Measurements from ENCODE around the gene KRT16.
"Not testable (repeated sequence)": the region's sequence is repeated elsewhere in the genome, so short reads cannot be mapped to it uniquely, and the experiment has no call there.

Gene KRT16

DNA sequence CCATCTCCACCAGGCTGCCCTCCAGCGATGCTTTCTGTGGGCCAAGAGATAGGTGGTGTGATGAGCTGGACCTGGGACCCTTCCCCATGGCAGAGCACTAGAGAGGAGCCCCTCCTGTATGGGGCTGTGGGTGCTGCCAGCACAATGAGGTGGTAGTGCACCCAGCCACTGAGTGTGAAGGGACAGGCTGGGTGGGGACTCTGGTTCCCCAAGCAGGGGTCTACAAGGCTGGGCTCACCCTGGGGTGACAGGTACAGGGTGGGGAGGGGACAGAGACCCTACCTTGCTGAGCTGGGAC, 15.5 kb upstream of the KRT16 start:
- not testable (repeated sequence) for DNase-seq (ENCODE audit: low spot score)

DNA sequence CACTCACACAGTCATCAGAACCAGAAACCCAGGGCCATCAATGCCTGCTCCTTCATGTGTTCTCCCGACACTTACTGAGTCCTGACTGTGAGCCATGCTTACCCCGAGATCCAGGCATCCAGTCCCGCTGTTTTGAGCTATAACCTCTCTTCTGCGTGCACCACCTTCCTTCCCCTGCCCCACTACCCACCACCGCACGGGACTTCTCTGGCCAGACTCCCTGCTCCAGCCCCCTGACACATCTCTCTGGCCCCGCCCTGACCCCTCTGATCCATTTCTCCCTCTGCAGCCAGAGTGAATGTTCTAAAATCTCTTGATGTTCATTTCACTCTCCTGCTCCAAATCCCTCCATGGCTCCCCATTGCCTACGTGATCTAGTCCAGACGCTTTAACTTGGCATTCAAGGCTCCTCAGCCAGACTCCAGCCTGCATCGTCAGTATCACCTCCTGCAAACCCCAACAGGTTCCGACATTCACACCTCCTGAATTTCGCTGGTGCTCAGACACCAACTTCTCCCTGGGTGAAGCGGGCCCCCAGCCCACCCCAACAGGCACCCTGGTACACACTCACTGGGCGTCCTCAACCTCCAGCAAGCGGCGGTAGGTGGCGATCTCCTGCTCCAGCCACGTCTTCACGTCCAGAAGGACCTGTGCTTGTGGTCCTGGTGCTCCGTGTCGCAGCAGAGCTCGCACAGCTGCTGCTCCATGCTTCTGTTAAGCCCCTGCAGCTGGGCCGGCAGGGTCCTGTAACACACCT, 14.9 kb upstream of the KRT16 start:
- no peak for DNase-seq (ENCODE audit: low spot score)

DNA sequence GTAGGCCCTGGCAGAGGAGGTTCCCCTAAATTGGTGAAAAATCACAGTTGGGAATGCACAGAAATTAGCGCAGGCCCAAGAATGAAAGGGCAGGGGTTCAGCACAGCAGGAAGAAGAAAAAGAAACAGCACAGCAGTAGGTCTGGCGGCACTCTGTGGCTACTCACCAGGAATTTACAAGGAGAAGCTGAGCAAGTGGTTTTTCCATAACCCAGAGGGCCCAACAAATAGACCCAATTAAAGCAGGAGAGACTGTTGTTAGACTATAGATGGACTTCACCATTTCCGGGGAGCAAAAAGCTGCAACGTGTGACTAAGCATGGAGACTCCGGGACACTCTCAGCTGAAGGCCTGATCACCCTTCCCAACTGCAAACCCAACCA, 14.3 kb upstream of the KRT16 start:
- not testable (repeated sequence) for DNase-seq (ENCODE audit: low spot score)

DNA sequence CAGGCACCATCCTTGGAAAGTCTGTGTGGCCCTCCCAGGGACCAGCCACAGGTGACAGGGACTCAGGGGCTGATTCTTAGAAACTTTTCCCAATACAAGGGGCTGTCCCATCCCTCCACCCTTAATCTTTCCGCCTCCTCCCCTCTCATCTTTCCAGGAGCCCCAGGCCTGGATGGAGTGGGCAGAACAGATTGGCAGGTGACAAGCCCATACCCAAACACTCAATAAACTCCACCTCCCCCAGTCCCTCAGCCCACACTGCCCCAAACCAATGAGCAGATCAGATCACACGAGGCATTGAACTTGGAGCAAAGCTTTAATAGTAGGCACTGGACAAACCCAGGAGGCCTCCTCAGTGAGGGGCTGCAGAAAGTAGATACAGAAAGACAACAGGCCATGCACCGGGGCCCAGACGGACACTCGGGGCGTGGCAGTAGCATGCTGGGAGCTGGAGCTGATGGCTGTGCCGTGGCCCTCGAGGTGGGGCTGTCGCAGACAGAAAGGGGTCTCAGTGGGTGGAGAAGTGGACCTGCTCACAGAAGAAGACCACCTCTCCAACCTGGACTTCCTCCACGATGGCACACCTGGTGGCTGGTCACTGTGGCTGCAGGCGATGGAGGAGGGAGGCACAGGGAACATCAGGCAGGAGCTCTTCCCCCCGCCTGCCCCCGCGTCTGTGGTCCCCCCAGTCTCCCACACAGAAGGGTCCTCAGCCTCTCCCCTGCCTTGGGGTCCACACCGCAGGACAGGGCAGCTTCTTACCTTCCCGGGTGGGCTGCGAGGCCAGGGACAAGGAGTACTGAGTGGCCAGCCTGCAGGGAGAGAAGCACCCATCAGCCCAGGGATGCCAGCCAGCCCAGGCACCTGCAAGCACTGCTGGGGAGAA, 13.7 kb upstream of the KRT16 start:
- DNase-seq (ENCODE audit: low spot score): not testable (repeated sequence)

DNA sequence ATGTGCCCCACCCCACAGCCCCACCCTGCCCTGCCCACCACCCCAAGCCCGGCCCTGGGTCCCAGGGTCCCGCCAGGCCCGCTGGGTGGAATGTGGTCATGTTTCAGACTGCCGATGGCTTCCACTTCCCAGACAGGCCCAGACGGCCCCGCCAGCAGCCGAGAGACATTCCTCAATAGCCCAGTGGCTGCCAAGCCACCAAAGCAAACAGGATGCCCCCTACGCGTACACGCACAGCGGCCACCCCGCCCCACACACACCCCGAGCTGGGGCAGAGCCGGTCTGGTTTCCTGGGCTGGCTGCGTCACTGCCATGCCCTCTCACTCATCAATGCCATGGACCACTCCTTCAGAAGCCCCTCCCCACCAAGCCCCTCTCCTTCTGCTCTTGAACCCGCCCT, 13.0 kb upstream of the KRT16 start:
- DNase-seq (ENCODE audit: low spot score): no peak

DNA sequence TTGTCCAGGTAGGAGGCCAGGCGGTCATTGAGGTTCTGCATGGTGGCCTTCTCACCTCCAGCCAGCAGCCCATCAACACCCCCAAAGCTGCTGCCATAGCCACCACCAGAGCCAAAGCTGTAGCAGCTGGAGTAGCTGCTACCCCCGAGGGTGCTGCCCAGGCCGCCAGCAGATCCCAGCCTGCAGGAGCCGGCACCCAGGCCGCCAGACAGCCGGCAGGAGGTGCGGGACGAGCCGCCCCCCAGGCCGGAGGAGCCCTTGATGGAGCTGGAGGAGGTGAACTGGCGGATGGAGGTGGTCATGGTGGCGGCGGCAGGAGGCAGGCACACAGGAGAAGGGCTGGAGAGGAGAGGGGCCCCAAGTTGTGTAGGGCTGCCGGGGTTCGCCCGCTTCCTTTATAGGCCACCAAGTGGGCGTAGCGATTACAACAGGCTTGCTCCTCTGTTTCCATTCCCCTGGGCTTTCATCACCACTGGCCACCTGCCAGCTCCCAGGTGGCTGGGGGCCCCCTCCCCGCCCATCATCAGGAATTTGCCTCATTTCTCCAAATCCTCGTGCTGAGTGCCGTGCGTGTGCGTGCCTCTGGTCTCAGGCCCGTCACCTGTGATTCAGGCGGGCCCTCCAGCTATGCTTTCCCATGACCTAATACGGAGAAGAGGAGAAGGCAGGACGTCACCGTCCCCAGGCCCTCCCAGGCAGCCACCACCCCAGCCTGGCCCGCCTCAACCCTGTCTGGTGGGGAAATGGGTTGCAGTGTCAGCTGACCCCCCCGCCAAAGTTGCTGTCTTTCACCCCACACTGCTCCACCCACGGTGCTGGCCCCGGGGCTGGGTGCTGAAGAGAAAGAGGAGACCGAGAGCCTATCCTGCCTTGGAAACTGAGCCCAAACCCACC, 11.9 kb upstream of the KRT16 start, which contains the start of gene KRT17:
Gene KRT17 (minus strand): TSS at position 368 of the 894 bp plus-strand sequence. CDS start 66 bp downstream, at position 302.
- no peak for DNase-seq (ENCODE audit: low spot score)

- not testable (repeated sequence) for DNase-seq (ENCODE audit: low spot score)
Measured at GRCh38 chr17:41623184-41623861, 10.8 kb upstream of the KRT16 start.

DNA sequence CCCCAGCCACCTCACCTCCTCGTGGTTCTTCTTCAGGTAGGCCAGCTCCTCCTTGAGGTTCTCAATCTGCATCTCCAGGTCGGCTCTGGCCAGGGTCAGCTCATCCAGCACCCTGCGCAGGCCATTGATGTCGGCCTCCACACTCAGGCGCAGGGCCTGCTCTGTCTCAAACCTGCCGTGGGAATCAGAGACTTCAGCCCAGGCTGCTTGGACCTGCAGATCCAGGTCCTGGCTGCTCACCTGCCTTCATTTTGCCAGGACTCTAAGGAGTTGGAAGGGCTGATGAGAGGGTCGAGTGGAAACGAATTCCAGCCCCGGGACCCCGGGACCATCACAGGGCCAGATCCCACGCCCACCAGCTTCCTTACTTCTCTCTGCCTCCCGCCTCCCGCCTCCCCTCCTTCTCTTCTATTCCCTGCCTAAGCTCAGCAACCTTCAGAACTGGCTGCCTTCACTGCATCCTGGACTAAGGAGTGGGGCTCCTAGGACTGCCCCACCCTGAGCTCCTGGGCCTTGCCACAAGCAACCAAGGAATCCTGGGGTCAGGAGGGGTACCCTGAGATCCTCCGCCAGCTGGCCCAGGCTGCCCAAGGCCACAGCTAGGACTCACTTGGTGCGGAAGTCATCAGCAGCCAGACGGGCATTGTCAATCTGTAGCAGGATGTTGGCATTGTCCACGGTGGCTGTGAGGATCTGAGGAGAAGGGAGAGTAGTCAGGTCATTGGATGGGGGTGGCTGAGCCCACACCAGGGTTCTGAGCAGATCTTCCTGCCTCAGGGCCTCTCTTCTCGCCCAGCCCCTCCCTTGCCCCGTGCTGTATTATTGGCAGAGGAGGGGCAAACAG, 10.0 kb upstream of the KRT16 start:
- not testable (repeated sequence) for DNase-seq (ENCODE audit: low spot score)

DNA sequence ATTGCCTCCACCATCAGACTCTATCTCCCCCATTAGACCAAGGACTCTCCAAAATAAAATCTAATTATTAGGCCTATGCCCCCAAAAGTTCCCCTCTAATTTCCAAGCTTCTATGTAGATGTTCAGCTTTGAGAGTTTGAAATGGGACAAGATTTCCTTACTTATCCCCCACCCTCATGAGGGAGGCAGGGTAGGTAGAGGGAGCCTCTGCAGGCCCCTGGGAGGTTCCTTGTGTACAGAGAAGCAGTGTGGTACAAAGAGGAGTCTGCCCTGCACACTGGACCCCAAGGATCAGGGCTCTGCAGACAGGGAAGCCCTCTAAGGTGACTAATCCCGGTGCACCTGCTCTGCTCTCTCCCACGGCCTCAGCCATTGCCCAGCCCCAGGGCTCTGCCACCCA, 9.3 kb upstream of the KRT16 start:
- no peak for DNase-seq (ENCODE audit: low spot score)

DNA sequence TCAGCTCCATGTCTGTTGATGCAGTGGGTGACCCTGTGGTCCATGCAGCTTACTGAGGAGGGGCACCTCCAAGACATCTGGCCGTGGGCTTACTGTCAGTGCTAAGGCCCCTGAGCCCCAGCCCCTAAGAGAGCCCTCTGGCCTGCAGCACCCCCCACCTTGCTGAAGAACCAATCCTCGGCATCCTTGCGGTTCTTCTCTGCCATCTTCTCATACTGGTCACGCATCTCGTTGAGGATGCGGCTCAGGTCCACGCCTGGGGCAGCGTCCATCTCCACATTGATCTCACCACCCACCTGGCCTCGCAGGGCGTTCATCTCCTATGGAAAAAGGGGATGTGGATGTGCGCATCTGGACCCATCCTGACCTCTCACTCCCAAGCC, 8.9 kb upstream of the KRT16 start:
- DNase-seq (ENCODE audit: low spot score): not testable (repeated sequence)

DNA sequence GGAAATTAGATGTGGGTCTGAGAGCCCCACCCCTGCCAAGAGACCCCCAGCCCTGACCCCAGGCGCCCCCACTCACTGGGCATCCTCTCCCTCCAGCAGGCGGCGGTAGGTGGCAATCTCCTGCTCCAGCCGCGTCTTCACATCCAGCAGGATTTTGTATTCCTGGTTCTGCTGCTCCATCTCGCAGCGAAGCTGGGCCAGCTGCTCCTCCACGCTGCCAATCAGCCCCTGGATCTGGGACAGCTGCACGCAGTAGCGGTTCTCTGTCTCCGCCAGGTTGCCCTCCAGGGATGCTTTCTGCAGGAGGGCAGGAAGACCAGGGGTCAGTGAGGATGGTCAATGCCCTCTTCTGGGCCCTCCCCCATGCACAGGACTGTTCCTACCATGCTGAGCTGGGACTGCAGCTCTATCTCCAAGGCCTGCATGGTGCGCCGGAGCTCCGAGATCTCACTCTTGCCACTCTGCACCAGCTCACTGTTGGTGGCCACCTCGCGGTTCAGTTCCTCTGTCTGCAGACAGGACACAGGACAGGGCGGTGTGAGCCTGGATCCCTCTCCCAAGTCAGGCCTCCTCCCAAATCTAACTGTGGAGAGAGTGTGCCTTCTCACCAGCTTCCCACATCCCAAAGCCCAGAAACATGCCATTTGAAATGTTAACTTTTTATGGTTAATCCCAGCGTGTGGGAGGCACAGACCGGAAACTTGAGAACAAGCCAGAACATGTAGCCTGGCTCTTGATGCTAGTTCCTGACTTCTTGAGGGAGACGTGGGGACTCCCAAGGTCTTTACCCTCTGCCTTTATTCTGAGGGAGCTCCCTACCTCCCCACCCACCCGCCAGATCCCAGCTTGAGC, 8.2 kb upstream of the KRT16 start:
- no peak for DNase-seq (ENCODE audit: low spot score)

GRCh38 chr17:41619927-41620582, 7.5 kb upstream of the KRT16 start:
- not testable (repeated sequence) for DNase-seq (ENCODE audit: low spot score)

DNA sequence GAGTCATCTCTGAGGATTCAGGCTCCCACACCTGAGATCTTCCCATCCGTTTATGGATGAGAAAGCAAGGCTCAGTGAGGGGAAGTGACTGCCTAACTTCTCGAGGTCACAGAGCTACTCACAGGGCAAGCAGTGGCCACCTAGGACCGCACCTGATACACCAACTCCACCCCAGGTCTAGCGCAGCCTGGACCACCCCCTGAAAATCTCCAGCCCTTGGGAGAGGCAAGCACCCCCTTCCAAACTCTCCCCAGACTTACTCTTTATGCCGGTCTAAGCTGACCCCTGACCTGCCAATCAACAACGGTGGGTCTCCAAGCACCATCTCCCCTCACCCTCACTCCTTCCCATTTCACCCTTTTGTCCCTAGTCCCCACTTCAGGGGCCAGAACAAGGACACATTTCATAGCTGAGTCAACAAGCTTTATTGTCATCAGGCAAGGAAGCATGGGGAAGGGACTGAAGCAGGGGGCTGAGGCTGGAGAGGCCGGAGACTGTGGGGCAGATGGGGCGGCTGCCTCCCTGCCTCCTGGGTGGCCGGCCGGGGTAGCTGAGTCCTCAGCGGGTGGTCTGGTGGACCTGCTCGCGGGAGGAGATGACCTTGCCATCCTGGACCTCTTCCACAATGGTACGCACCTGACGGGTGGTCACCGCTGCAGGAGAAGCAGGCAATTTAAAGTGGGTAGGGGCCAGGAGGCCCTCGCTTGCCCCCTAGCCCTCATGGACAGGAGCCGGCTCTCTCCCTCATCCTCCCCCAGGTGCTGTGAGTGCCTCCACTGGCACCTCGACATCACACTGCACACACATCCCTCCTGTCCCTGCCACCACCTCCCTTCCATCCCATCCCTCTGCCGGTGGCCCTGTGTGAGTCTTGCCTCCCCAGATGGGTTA, 6.7 kb upstream of the KRT16 start:
- no peak for DNase-seq (ENCODE audit: low spot score)

GRCh38 chr17:41618341-41619035, 5.9 kb upstream of the KRT16 start:
- no peak for DNase-seq (ENCODE audit: low spot score)

GRCh38 chr17:41617698-41618097, 5.1 kb upstream of the KRT16 start:
- DNase-seq (ENCODE audit: low spot score): no peak

DNA sequence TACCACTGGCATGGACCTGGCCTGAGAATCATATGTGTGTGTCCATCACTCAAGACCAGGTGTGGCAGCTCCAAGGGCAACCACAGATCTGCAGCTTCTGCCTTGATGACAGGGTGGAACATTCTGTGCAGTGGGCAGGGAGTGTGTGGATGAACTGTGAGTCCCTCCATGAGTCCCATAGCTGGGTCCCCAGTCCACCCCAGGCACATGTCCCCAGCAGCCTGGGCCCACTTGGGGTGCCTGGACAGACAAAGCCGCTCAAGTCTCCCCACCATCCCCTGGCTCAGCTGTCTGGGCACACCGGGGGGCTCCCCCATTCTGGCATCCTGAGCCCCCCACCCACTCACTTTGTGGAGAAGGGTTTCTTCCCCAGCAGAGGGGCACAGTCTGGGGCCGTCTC, 4.6 kb upstream of the KRT16 start:
- DNase-seq (ENCODE audit: low spot score): no peak

DNA sequence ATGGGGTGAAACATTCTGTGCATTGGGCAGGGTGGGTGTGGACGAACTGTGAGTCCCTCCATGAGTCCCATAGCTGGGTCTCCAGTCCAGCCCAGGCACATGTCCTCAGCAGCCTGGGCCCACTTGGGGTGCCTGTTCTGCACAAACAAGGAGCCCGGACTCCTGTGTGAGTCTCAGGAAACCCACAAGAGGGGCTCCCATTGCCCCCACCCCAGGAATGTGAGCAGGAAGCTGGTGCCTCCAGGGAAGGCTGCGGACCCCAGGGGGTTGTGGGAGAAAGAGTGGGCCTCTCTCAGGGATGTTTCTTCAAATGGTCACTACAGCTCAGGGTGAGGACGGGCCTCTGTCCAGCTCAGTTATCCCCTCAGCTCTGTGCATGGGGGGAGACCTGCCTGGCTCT, 3.9 kb upstream of the KRT16 start:
- not testable (repeated sequence) for DNase-seq (ENCODE audit: low spot score)

- DNase-seq (ENCODE audit: low spot score): no peak
Measured at GRCh38 chr17:41615454-41615853, 2.9 kb upstream of the KRT16 start.

Measured in CD4-positive, alpha-beta T cell treated with Interleukin-6 at 100 ng/mL for 8 hours (primary cell).